ENCODE measurements around the gene HMCN2. TPM values are rescaled to one million over a fixed set of nuclear protein-coding genes. Genes with fewer than 3 reads are reported as not detected.

Gene HMCN2
- total RNA-seq, 6 experiments from 2014 or later, result 0.31 to 2.0 (median 1.1) TPM

- Histone ChIP-seq H3K27ac (peak overlapping the region in 1 of 3 donors; percentile 37), H3K36me3 (no peaks in the 10 kb centered on the region), H3K4me3 (no peak overlapping the region), H3K4me1 (no peaks in the 10 kb centered on the region), H3K9me3 (no peaks in the 10 kb centered on the region), H3K27me3 (no peaks in the 10 kb centered on the region)
- TF ChIP-seq CTCF (IDR thresholded peaks at IDR 0.05) (no peak), POLR2A (IDR thresholded peaks at IDR 0.05) (no peak)
- ATAC-seq (no peak), DNase-seq (no peak)
- intact Hi-C loops (cut with DNase I), result no loop called here
- 17% methylated on average over 1 of the region's 9 CpGs for WGBS (ENCODE audit: insufficient coverage, low coverage, low lambda C conversion rate, missing lambda C conversion rate)
Measured at GRCh38 chr9:130408669-130409068, 143.1 kb downstream of the HMCN2 start.

DNA sequence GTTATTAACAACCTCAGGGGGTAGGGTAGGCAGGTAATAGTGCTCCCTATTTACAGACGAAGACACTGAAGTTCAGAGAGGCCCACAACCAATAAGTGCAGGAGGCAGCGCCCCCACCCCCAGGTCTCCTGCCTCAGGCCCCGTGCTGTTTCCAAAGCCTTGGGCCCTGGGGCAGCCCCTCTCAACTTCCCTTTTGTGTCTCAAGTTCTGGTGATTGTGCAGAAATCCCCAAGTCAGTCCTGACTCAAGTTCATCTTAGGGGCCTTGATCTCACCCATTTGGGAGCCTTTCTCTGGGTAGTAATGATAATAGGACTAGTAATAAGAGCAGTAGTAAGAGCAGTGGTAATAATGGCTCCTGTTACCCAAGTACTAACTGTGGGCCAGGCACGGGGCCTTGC is 143.7 kb downstream of the HMCN2 start:
- DNase-seq (no peak), ATAC-seq (no peak)
- Histone ChIP-seq H3K9me3 (no peaks in the 10 kb centered on the region), H3K27ac (no peak overlapping the region), H3K4me3 (no peak overlapping the region), H3K4me1 (no peaks in the 10 kb centered on the region), H3K27me3 (no peaks in the 10 kb centered on the region), H3K36me3 (no peaks in the 10 kb centered on the region)
- no peak for TF ChIP-seq POLR2A (IDR thresholded peaks at IDR 0.05)
- no peak for TF ChIP-seq CTCF (IDR thresholded peaks at IDR 0.05)
- WGBS (ENCODE audit: insufficient coverage, low coverage, low lambda C conversion rate, missing lambda C conversion rate), result 64% methylated on average over 2 of the region's 4 CpGs
- intact Hi-C loops (cut with DNase I), result no loop called here

DNA sequence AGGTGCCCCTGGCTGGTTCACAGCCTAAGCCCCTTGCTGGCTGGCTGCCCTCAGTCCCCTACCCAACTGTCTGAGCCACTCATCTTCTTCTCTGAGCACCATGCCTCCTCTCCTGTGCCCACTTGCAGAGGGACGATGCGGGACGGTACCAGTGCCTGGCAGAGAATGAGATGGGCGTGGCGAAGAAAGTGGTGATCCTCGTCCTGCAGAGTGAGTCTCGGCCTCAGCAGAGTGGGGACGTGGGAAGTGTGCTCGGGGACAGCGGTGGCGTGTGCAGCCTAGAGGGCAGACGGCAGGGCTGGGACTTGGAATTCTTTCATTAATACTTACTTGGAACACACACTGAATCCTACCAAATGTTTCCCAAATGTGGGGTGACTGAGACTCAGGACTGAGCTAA is 144.9 kb downstream of the HMCN2 start:
- Histone ChIP-seq H3K36me3 (no peaks in the 10 kb centered on the region), H3K9me3 (no peaks in the 10 kb centered on the region), H3K4me1 (no peaks in the 10 kb centered on the region), H3K27me3 (no peaks in the 10 kb centered on the region), H3K27ac (no peak overlapping the region), H3K4me3 (no peak overlapping the region)
- no peak for TF ChIP-seq CTCF (IDR thresholded peaks at IDR 0.05)
- no peak for TF ChIP-seq POLR2A (IDR thresholded peaks at IDR 0.05)
- intact Hi-C loops (cut with DNase I), result no loop called here
- DNase-seq, result no peak
- no peak for ATAC-seq
- 85% methylated on average over 7 of the region's 12 CpGs for WGBS (ENCODE audit: insufficient coverage, low coverage, low lambda C conversion rate, missing lambda C conversion rate)

GRCh38 chr9:130411566-130411915 is 146.0 kb downstream of the HMCN2 start:
- no peak for ATAC-seq

More at GRCh38 chr9:130411566-130411915, 146.0 kb downstream of the HMCN2 start:
- no peak for DNase-seq
- Histone ChIP-seq H3K9me3 (no peaks in the 10 kb centered on the region), H3K27me3 (no peaks in the 10 kb centered on the region), H3K4me3 (no peak overlapping the region), H3K4me1 (no peaks in the 10 kb centered on the region), H3K27ac (no peak overlapping the region), H3K36me3 (no peaks in the 10 kb centered on the region)
- intact Hi-C loops (cut with DNase I), result no loop called here
- no peak for TF ChIP-seq POLR2A (IDR thresholded peaks at IDR 0.05)
- TF ChIP-seq CTCF (IDR thresholded peaks at IDR 0.05), result no peak
- WGBS (ENCODE audit: insufficient coverage, low coverage, low lambda C conversion rate, missing lambda C conversion rate), result 90% methylated on average over 3 of the region's 3 CpGs

Measured in right lobe of liver (tissue), 6 donors.